Osteocyte (in vitro differentiated cells): ENCODE data around the gene GSTM1. TPM values are rescaled to one million over a fixed set of nuclear protein-coding genes. Genes with fewer than 3 reads are reported as not detected.

Experiments used
- DNase-seq: peaks from one replicate; pipeline ENCODE4 v3.0.0; 2021; ENCODE audit warnings: mixed read lengths; ENCODE audit not compliant: unreplicated experiment; ENCODE audit errors: extremely low spot score
- H3K27ac Mint-ChIP-seq: one replicate; pipeline ENCODE4 v1.8.0; 2021; ENCODE audit warnings: mild to moderate bottlenecking, mixed read lengths; ENCODE audit not compliant: unreplicated experiment
- H3K27me3 Mint-ChIP-seq: one replicate; pipeline ENCODE4 v1.8.0; 2021; ENCODE audit warnings: mixed read lengths; ENCODE audit not compliant: unreplicated experiment
- H3K36me3 Mint-ChIP-seq: one replicate; pipeline ENCODE4 v1.8.0; 2021; ENCODE audit warnings: mixed read lengths; ENCODE audit not compliant: unreplicated experiment
- H3K4me1 Mint-ChIP-seq: one replicate; pipeline ENCODE4 v1.8.0; 2021; ENCODE audit warnings: mixed read lengths; ENCODE audit not compliant: unreplicated experiment
- H3K4me3 Mint-ChIP-seq: one replicate; pipeline ENCODE4 v1.8.0; 2021; ENCODE audit warnings: mild to moderate bottlenecking, moderate library complexity, mixed read lengths; ENCODE audit not compliant: unreplicated experiment
- H3K9me3 Mint-ChIP-seq: one replicate; pipeline ENCODE4 v1.8.0; 2021; ENCODE audit warnings: mixed read lengths; ENCODE audit not compliant: unreplicated experiment
- total RNA-seq: library from RNA; stranded (reverse); gene quantifications from 2 replicates; pipeline ENCODE4 v1.2.1, GENCODE V29; 2021
- TF ChIP-seq, protein P1 (sequence below): fragments of 200-600 bp; sonication (generic); IDR thresholded peaks from 2 replicates; pipeline ENCODE4 v1.5.0; 2021; ENCODE audit warnings: antibody characterized with exemption, mild to moderate bottlenecking, moderate library complexity

The GSTM1 gene
- total RNA-seq, 1 donor from 2014 or later = 7.8 TPM

DNA sequence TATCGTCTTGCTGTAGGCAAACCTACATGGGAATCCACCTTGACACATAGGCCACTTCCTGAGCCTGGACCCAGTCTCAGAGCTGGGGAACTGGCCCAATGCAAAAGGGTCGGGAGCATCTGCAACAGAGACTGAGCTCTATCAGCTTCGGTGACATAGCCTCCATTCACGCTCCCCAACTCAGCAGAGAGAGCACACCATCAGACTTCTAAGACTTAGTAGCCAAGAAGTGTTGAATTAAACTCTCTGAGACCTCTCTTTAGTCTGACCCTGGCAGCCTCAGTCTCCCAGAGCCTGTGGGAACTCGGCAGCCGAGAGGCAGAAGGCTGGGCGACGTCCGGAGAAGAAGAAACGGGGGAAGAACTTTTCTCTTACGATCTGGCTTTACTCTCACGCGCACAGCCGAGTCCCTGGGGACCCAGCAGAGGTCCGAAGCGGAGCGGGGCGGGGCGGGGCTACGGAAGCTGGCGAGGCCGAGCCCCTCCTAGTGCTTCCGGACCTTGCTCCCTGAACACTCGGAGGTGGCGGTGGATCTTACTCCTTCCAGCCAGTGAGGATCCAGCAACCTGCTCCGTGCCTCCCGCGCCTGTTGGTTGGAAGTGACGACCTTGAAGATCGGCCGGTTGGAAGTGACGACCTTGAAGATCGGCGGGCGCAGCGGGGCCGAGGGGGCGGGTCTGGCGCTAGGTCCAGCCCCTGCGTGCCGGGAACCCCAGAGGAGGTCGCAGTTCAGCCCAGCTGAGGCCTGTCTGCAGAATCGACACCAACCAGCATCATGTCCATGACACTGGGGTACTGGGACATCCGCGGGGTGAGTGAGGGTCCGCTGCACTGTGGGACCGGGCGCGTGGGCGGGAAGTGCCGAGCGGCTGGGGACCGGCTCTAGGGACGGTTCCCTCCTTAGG lies 31.8 kb upstream of the GSTM1 start, which contains the start of gene GSTM4:
Gene GSTM4, plus strand, starts transcription at position 485 of the 905 bp plus-strand sequence. Its CDS starts 291 bp downstream, at position 776.
- Mint-ChIP-seq H3K9me3 (no peaks in the 10 kb centered on the region), H3K36me3 (peaks cover 12% of the 10 kb centered on the region), H3K4me1 (peaks cover 25% of the 10 kb centered on the region), H3K27ac (peak within 1 kb of the TSS; percentile 94), H3K4me3 (peak within 1 kb of the TSS; percentile 89), H3K27me3 (peaks cover 2% of the 10 kb centered on the region)
- TF ChIP-seq, protein P1, sequence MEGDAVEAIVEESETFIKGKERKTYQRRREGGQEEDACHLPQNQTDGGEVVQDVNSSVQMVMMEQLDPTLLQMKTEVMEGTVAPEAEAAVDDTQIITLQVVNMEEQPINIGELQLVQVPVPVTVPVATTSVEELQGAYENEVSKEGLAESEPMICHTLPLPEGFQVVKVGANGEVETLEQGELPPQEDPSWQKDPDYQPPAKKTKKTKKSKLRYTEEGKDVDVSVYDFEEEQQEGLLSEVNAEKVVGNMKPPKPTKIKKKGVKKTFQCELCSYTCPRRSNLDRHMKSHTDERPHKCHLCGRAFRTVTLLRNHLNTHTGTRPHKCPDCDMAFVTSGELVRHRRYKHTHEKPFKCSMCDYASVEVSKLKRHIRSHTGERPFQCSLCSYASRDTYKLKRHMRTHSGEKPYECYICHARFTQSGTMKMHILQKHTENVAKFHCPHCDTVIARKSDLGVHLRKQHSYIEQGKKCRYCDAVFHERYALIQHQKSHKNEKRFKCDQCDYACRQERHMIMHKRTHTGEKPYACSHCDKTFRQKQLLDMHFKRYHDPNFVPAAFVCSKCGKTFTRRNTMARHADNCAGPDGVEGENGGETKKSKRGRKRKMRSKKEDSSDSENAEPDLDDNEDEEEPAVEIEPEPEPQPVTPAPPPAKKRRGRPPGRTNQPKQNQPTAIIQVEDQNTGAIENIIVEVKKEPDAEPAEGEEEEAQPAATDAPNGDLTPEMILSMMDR = no peak
- DNase-seq = peak; percentile 93

DNA sequence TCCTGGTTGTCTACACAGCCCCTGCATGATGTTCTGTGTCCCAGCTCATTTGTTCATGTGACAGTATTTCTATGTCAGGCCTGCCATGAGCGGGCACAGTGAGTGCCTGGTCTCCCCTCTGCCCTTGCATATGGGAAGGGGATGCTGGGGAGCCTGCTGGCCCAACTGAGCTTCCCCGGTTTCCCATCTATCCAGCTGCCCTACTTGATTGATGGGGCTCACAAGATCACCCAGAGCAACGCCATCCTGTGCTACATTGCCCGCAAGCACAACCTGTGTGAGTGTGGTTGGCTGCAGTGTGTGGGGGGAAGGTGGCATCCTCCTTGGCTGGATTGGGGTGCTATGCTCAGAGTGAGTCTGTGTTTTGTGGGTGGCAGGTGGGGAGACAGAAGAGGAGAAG lies 30.2 kb upstream of the GSTM1 start:
- Mint-ChIP-seq H3K36me3 (peaks cover 20% of the 10 kb centered on the region), H3K27me3 (no peaks in the 10 kb centered on the region), H3K27ac (no peak overlapping the region), H3K4me3 (no peak overlapping the region), H3K9me3 (no peaks in the 10 kb centered on the region), H3K4me1 (peaks cover 20% of the 10 kb centered on the region)
- TF ChIP-seq, protein P1 = no peak
- DNase-seq = no peak

DNA sequence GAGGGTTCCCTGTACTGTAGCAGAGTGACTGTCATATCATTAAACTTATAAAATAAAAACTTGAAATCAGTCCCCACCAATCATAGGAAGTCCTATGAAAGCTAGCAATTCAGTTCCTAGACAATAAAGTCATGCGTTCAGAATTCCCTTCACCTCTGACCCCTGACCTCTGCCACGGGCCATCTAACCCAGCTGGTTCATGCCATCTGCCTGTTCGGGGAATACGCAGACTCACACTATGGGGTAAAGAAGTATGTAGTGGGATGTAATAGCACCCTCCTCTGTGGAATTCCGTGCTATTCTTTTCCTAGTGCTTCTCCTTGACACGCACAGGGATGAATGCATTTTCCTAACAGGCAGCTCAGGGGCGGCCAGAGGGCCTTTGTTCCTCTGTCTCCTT lies 29.6 kb upstream of the GSTM1 start:
- H3K9me3 Mint-ChIP-seq = no peaks in the 10 kb centered on the region
- H3K4me1 Mint-ChIP-seq = peaks cover 20% of the 10 kb centered on the region
- no peaks in the 10 kb centered on the region for H3K27me3 Mint-ChIP-seq
- no peak for DNase-seq
- H3K27ac Mint-ChIP-seq = no peak overlapping the region
- no peak overlapping the region for H3K4me3 Mint-ChIP-seq
- H3K36me3 Mint-ChIP-seq = peaks cover 20% of the 10 kb centered on the region
- TF ChIP-seq, protein P1 = no peak

DNA sequence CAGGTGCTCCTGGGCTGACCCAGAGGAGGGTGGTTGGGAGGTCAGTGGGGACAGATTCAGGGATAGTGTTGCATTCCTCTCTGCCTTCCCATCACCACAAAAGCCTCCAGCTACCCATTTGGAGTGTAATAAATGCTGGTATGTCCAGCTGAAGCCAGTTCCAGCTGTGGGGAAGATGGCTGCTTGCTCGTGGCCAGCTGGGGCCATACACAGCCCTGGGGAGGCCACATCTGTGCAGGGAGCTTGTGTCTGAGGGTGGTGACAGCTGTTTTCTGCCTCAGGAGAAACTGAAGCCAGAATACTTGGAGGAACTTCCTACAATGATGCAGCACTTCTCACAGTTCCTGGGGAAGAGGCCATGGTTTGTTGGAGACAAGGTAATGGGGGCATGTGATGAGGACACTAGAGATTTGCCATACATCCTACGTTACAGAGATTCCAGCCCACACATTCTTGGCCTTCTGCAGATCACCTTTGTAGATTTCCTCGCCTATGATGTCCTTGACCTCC lies 29.0 kb upstream of the GSTM1 start:
- Mint-ChIP-seq H3K36me3 (peaks cover 20% of the 10 kb centered on the region), H3K4me3 (no peak overlapping the region), H3K27me3 (no peaks in the 10 kb centered on the region), H3K27ac (no peak overlapping the region), H3K4me1 (peaks cover 20% of the 10 kb centered on the region), H3K9me3 (no peaks in the 10 kb centered on the region)
- peak; percentile 44 for DNase-seq
- TF ChIP-seq, protein P1 = no peak

DNA sequence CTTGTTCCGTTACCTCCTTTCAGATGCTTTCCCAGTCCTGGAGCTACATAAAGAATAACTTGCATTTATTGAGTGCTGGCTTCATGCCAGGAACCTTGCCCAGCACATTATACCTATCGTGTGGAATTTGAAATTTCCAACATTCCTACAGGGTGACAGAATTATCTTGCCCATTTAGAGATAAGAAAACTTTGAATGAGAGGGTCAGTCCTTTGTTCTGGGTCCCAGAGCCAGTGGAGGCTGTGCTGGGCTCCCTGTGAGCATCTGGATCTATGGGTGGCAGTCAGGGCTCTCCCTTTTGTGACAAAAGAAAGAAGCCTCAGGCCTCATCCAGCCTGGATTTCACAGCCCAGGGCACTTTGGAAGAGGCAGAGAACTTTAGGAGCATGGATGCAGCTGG lies 28.5 kb upstream of the GSTM1 start:
- peaks cover 25% of the 10 kb centered on the region for H3K4me1 Mint-ChIP-seq
- H3K9me3 Mint-ChIP-seq = no peaks in the 10 kb centered on the region
- H3K36me3 Mint-ChIP-seq = peaks cover 20% of the 10 kb centered on the region
- H3K27me3 Mint-ChIP-seq = no peaks in the 10 kb centered on the region
- DNase-seq = peak; percentile 23
- TF ChIP-seq, protein P1 = no peak
- no peak overlapping the region for H3K27ac Mint-ChIP-seq
- no peak overlapping the region for H3K4me3 Mint-ChIP-seq
